HL-60/S4 treated with phorbol 12-myristate 13-acetate at 8.2 ng/mL for 4 days and 3 days (cell line): ENCODE measurements around the gene DPM3.

Experiments
- in situ Hi-C: fragments of 300-500 bp; cut with MboI; formaldehyde crosslinking; loops from 2 replicates; pipeline ENCODE4 v1.15.0; 2022; ENCODE audit warnings: low sequenced_read_pairs

DPM3 gene

DNA sequence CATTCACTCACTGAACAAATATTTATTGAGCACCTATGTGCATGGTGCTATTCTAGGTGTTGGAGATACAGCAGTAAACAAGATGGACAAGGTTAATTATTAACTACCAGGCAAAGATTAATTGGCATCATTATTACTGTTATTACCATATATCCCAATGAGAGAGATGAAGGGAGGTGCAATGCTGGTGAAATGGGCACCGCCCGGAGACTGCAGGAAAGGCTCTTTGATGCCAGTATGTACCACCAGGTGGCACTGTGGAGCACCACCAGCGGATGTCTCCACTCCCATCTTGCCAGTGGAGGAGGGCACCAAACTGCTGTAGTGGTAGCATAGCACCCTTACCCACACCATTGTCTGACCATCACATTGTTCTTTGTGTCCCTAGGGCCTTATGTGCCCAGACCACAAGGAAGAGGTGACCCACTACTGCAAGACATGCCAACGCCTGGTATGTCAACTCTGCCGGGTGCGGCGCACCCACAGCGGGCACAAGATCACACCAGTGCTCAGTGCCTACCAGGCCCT is 36.3 kb upstream of the DPM3 start:
- in situ Hi-C loops: loop anchor here (25.0 kb wide), 1 partner anchor 411 kb away; no protein-coding TSS in a partner anchor

GRCh38 chr1:155175927-155176371 is 35.6 kb upstream of the DPM3 start:
- in situ Hi-C loops: loop anchor here (25.0 kb wide), 1 partner anchor 411 kb away; no protein-coding TSS in a partner anchor

GRCh38 chr1:155175281-155175926 is 35.1 kb upstream of the DPM3 start:
- in situ Hi-C loops: loop anchor here (25.0 kb wide), 1 partner anchor 412 kb away; no protein-coding TSS in a partner anchor

DNA sequence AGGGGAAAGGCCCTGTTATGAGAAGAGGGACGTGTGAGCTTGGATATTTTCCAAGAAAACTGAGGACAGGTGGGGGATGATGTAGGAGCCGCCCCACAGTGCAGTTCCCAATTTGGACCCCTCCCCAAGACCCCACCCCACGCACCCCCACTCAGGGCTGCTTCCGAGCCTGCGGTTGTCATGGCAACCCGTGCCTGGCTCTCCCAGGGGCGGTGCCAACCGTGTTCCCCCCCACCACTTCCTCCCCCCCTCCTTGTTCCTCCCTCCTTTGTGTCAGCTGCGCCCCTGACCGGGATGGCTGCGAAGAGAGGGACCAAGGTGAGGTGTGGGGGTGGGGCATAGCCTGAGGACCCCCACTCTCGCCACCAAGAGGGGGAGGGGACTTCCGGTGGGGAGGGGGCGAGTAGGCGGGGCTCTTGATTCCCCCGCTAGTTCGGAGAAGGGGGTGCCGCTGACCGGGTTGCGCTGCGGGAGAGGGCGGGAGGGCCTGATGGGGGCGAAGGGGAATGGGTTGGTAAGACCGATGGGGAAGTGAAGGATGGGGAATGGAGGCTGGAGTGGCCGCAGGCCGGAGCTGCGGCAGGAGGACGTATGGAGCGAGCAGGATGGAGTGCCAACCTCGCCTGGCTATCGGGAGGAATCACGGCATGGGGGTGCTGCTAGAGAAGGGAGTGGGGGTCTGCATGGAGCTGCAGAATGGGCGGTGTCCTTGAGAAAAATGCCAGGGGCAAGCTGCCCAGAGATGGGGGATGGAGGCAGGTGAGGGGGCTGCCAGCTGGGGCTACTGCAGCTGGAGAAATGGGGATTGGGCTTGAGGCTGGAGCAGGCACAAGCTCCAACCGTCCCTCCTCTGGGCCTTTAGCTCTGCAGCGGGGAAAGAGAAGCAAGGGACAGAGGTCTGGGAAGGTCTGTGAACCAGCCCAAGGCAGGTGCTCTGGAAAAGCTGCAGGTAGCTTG is 34.3 kb upstream of the DPM3 start:
- in situ Hi-C loops: loop anchor here (25.0 kb wide), 1 partner anchor 413 kb away; no protein-coding TSS in a partner anchor

GRCh38 chr1:155173478-155174323 is 33.4 kb upstream of the DPM3 start, which contains the start of gene TRIM46:
TRIM46 (plus strand) TSS chr1:155173849; CDS start chr1:155173967, 118 bp downstream.
- in situ Hi-C loops: no loop called here

DNA sequence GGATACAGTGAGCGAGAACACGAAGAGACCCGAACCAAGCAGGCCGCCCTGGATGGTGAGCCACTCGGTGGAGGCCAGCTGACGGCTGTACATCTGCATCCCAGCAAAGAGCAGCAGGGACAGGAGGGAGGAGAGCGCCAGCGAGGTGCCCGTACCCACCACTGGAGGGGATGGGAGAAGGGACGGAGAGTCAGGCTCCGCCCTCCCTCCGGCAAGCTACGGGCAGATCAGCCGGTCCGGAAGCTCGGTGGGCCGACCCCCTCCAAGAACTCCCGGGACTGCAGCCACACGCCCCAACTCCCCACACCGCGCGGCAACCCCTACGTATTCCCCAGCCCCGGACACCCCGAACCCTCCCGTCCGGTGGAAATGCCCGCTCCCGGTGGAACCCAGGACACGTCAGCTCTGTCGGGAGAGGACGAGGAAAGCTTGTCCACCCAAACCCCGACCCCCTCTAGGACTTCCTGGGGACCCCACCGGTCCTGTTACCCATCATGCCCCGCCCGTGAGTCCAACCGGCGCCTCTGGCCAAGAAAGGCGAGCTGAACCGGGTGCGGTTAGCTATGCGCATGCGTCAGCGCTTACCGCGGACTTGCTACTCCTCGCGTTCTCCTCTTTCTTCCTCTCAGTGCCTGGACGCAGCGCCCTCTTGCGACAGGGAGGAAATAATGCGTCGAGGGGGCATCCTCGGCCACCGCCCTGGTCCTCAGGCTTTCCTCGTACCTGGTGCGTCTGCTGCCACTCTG is 32.6 kb upstream of the DPM3 start, which contains the start of gene KRTCAP2:
Gene KRTCAP2, minus strand, starts transcription at position 573 of the 746 bp plus-strand sequence. Its CDS starts 80 bp downstream, at position 493.
- in situ Hi-C loops: no loop called here

DNA sequence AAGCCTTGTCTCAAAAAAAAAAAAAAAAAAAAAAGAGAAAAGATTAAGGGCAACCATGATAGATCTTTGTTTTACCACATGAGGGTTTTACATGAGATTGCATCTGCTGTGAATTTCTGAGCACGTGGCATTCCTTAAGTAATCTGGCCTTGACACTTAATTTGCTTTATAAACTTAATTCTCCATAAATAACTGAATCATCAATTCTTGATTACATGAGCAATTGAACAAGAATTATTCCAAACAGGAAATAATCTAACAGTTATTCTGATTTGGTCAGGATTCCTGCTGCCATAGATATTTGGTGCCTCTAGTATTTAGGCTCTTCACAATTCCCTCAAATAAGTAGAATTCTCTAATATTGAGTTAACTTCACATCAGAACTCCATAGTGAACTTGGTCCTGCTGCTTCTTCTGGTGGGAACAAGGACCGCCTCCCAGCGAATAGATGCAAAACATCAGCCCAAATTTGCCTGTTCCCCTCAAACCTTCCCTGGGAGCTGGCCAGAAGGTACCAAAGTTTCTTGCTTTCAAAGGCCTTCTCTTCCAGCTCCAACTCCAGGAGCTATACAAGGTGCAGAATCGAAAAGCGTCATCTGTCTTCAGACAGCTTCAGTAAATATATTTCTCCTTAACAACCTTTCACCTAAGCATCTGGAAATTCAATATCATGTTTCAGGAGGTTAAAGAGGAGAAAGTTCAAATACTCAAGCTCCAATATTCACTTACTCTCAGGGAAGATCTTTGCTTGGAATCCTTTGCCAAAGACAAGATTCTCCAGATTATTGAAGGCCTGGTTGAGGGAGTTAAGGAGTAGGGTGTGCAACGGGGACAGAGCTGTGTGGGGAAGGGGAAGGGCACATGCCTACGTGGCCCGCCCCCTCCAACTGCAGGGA is 31.8 kb upstream of the DPM3 start:
- in situ Hi-C loops: no loop called here

- in situ Hi-C loops: no loop called here
Measured at GRCh38 chr1:155170806-155171205, 30.5 kb upstream of the DPM3 start.

DNA sequence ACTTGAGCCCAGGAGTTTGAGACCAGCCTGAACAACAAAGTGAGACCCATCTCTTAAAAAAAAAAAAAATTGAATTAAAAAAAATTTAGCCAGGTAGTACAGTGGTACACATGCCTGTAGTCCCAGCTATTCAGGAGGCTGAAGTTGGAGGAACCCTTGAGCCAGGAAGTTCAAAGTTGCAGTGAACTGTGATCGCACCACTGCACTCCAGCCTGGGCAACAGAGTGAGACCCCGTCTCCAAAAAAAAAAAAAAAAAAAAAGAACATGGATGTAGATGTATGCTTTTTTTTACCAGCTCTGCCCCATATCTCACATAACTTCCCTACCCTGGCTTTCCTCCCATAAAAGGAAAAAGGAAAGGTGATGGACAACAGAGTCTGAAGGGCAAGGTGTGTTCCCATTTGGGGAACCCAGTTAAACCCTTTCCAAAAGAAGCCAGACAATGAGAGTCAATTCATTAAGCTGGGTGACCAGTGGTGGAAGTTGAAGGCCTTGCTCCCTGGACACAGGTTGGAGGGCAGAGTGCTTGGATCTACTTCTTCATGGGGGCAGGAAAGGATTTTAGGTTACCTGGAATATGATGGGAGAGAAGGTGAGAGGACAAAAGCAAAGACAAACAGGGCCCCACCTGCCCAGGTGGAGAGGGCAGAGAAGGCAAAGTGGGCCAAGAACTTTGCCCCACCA is 29.9 kb upstream of the DPM3 start:
- in situ Hi-C loops: no loop called here

- in situ Hi-C loops: loop anchor here (5.0 kb wide), 1 partner anchor 72 kb away; no protein-coding TSS in a partner anchor
Measured at GRCh38 chr1:155169541-155169940, 29.2 kb upstream of the DPM3 start.

GRCh38 chr1:155168456-155169210 is 28.3 kb upstream of the DPM3 start:
- in situ Hi-C loops: loop anchor here (5.0 kb wide), 1 partner anchor 71 kb away; no protein-coding TSS in a partner anchor

DNA sequence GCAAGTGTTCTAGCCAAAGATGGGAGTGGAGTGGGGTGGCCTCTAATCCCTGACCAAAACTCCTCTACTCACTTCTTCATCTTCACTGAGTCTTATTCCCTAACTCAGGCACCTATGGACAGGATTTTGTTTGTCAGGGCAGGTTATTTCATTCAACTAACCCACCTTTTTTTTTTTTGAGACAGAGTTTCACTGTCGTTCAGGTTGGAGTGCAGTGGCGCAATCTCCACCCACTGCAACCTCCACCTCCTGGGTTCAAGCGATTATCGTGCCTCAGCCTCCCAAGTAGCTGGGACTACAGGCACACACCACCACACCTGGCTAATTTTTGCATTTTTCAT is 27.7 kb upstream of the DPM3 start:
- in situ Hi-C loops: loop anchor here (5.0 kb wide), 1 partner anchor 71 kb away; no protein-coding TSS in a partner anchor

DNA sequence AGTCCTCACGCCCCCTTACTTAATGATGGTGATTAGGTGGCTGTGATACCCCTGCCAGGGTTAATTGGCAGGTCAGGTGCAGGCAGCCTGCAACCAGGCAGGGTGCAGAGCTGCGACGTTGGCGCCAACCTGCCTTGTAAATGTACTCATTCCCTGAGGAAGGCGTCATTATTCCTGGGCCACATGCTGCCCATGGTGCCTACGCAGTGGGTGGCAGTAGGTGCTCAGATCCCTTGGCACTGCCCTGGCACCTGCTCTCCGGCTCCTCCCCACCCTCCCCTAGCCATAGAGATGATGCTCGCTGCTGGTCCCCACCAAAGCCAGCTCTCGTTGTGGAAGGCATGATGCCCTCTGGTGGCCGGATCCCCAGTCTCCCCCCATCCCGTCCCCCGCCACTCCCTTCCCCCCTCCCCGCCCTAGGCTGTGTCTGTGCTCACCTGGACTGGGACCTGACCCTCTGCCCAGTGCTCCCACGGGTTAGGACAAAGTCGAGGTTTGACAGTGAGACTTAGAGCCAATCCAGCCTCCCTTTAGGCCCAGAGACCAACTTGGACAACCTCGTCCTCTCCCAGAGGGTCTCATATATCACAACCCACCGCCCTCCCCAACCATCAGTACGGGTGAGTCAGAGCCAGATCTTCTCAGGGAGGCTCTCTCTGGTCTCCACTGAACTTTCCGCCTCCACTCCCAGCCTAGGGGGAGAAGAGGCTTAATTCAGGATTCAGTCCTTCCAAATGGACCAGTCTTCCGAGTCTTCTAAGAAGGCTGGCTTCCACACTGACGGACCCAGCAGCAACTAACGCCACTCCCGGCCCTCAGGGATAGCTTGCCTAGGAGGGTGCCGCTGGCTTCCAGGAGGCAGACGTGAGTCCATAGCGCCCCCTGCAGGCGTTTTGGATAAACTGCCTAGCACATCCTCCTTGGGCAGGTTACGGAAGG is 27.1 kb upstream of the DPM3 start:
- in situ Hi-C loops: loop anchor here (5.0 kb wide), 1 partner anchor 70 kb away; no protein-coding TSS in a partner anchor

- in situ Hi-C loops: loop anchor here (5.0 kb wide), 1 partner anchor 69 kb away; no protein-coding TSS in a partner anchor
Measured at GRCh38 chr1:155166471-155167165, 26.3 kb upstream of the DPM3 start.

GRCh38 chr1:155166051-155166470 is 25.7 kb upstream of the DPM3 start:
- in situ Hi-C loops: loop anchor here (5.0 kb wide), 1 partner anchor 69 kb away; no protein-coding TSS in a partner anchor
